Inflammatory macrophage treated with lipopolysaccharide for 1 hour (primary cell): ENCODE measurements around the gene SPON1.
"Not testable (repeated sequence)": the region's sequence is repeated elsewhere in the genome, so short reads cannot be mapped to it uniquely, and the experiment has no call there.

Source experiments
- DNase-seq, 2 donors: peaks; one replicate each; pipeline ENCODE4 v3.0.0-alpha.2; 2020 to 2022

SPON1 gene

GRCh38 chr11:13984616-13985450 lies 22.3 kb downstream of the SPON1 start:
- no peak for DNase-seq

GRCh38 chr11:13986695-13987094 lies 24.2 kb downstream of the SPON1 start:
- not testable (repeated sequence) for DNase-seq

- not testable (repeated sequence) for DNase-seq
Observed at GRCh38 chr11:13992158-13992856, 29.8 kb downstream of the SPON1 start.

- DNase-seq = no peak
Observed at GRCh38 chr11:13993096-13993765, 30.7 kb downstream of the SPON1 start.

GRCh38 chr11:13997881-13998280 lies 35.4 kb downstream of the SPON1 start:
- no peak for DNase-seq

- no peak for DNase-seq
Observed at GRCh38 chr11:13999704-14000103, 37.2 kb downstream of the SPON1 start.

- DNase-seq = no peak
Observed at GRCh38 chr11:14001597-14001996, 39.1 kb downstream of the SPON1 start.

- no peak for DNase-seq
Observed at GRCh38 chr11:14007566-14007965, 45.0 kb downstream of the SPON1 start.

- DNase-seq = no peak
Observed at GRCh38 chr11:14010665-14011064, 48.1 kb downstream of the SPON1 start.

- DNase-seq = no peak
Observed at GRCh38 chr11:14012846-14013245, 50.3 kb downstream of the SPON1 start.

GRCh38 chr11:14015711-14016110 lies 53.2 kb downstream of the SPON1 start:
- DNase-seq = no peak

- no peak for DNase-seq
Observed at GRCh38 chr11:14018441-14018840, 55.9 kb downstream of the SPON1 start.

- no peak for DNase-seq
Observed at GRCh38 chr11:14021738-14022137, 59.2 kb downstream of the SPON1 start.

- DNase-seq = no peak
Observed at GRCh38 chr11:14022251-14022650, 59.7 kb downstream of the SPON1 start.

- DNase-seq = no peak
Observed at GRCh38 chr11:14022821-14023220, 60.3 kb downstream of the SPON1 start.

- DNase-seq = no peak
Observed at GRCh38 chr11:14026961-14027360, 64.4 kb downstream of the SPON1 start.

GRCh38 chr11:14027525-14027924 lies 65.0 kb downstream of the SPON1 start:
- no peak for DNase-seq

- DNase-seq = no peak
Observed at GRCh38 chr11:14029440-14029839, 66.9 kb downstream of the SPON1 start.

- no peak for DNase-seq
Observed at GRCh38 chr11:14029971-14030920, 67.7 kb downstream of the SPON1 start.

GRCh38 chr11:14035526-14035925 lies 73.0 kb downstream of the SPON1 start:
- peak in 1 of 2 donors; percentile 18 for DNase-seq

- DNase-seq = no peak
Observed at GRCh38 chr11:14036469-14036868, 73.9 kb downstream of the SPON1 start.

- DNase-seq = no peak
Observed at GRCh38 chr11:14041040-14041439, 78.5 kb downstream of the SPON1 start.

- no peak for DNase-seq
Observed at GRCh38 chr11:14041565-14041964, 79.0 kb downstream of the SPON1 start.
